8988T (cell line): ENCODE data around the gene SPATA45.
"Not testable (repeated sequence)": the region's sequence is repeated elsewhere in the genome, so short reads cannot be mapped to it uniquely, and the experiment has no call there.

Source experiments
- DNase-seq: peaks from one replicate; pipeline ENCODE4 v3.0.0; 2011

Gene SPATA45

DNA sequence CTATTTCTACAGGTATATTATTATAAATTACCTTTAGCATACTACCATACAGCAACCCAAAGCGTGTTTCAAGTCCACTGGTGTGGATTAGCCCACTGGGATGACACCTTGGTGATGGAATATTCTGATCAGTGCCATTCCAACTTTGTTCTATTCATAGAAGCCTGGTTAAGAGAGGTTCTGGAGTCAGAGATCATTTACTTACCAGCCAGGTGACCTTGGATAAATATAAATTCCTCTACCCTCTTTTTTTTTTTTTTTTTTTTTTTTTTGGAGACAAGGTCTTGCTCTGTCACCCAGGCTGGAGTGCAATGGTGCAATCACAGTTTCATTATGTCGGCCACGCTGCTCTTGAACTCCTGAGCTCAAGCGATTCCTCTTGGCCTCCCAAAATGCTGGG lies at the start of gene SPATA45:
Gene SPATA45 (minus strand): TSS at position 101 of the 400 bp plus-strand sequence. CDS start 11,500 bp downstream, outside the sequence.
- DNase-seq = no peak

DNA sequence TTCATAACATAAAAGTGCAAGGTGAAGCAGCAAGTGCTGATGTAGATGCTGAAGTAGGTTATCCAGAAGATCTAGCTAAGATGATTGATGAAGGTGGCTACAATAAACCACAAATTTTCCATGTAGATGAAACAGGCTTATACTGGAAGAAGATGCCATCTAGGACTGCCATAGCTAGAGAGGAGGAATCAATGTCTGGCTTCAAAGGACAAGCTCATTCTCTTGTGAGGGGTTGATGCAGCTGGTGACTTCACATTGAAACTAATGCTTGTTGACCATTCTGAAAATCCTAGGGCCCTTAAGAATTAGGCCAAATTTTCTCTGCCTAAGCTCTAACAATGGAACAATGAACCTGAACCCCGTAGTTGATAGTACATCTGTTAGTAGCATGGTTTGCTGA lies 44.7 kb upstream of the SPATA45 start:
- DNase-seq = no peak

GRCh38 chr1:212884592-212884991 lies 37.1 kb upstream of the SPATA45 start:
- no peak for DNase-seq

DNA sequence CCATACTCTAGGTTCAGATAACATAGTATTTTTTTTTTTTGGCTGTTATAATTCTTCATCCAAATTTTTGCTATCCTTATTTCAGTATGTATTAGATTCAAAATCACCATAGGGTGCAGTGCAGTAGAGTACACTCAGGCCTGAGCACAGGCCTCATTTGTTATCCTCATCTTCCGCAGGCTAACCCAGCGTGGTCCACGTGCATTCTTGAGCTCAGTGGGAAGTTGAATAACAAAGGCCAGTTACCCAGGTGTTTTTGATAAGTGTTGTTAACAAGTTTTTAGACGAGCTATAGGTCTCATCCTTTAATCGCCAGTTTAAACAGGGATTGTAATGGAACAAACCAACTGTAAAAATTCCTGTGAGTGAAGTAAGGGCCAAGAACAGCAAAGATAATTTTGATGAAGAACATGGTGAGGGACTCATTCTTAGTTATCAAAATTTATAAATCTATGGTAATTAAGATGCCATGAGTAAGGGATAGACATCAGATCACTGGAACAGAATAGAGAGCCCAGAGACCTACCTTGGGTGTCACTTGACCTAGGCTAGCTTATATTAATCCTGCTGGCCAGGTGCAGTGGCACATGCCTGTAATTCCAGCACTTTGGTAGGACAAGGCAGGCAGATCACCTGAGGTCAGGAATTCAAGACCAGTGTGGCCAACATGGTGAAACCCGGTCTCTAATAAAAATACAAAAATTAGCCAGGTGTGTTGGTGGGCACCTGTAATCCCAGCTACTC lies 32.7 kb upstream of the SPATA45 start:
- DNase-seq = no peak

DNA sequence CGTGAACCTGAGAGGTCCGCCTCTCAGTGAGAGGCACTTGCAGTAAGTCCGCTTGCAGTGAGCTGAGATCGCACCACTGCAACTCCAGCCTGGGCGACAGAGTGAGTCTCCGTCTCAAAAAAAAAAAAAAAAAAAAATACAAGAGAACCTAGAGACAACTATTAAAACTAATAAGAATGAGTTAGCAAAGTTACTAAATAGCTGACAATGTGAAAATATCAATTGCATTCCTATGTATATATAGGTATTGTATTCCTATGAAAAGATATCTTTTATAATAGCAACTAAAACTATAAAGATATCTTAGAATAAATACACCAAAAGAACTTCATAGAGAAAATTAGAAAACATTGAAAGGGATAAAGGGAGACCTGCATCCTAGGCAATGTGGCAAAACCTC lies 31.0 kb upstream of the SPATA45 start:
- DNase-seq = no peak

DNA sequence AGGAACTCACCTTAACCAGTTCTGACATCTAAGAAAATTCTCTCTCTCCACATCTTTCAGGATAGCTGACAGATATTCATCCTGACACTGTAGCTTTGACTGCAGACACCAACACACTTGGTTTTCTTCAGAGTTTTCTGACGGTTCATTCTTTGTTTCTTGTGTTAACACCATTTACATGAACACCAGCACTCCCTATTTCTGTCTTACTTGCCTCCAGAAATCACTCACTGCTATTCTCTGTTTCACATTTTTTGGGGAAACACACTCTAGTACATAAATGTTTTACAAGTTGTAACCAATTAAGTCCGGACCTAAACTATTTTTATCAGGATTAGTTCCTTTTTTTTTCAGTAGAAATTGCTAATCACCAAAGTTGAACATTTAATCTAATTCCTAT lies 26.1 kb upstream of the SPATA45 start:
- no peak for DNase-seq

- no peak for DNase-seq
These were observed 24.5 kb upstream of the SPATA45 start for GRCh38 chr1:212871976-212872375.

DNA sequence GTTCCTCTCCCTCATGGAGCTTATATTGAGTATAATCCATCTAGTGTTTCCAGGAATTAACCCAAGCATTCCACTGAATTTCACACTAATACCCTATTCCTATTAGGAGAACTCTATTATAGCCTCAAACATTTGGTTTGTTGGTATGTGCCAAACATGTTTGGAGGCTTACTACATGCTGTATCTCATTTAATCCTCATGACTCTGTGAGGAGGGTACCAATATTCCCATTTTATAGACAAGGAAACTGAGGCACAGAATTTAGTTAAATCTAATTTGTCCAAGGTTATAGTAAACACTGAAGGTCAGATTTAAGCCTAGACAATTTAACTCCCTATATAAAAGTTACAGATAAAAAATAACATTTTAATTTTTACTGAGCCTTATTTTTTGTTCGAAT lies 19.7 kb upstream of the SPATA45 start:
- DNase-seq = no peak

GRCh38 chr1:212864201-212864600 lies 16.8 kb upstream of the SPATA45 start:
- no peak for DNase-seq

GRCh38 chr1:212863345-212863744 lies 15.9 kb upstream of the SPATA45 start:
- not testable (repeated sequence) for DNase-seq

GRCh38 chr1:212862111-212862690 lies 14.8 kb upstream of the SPATA45 start:
- DNase-seq = no peak

DNA sequence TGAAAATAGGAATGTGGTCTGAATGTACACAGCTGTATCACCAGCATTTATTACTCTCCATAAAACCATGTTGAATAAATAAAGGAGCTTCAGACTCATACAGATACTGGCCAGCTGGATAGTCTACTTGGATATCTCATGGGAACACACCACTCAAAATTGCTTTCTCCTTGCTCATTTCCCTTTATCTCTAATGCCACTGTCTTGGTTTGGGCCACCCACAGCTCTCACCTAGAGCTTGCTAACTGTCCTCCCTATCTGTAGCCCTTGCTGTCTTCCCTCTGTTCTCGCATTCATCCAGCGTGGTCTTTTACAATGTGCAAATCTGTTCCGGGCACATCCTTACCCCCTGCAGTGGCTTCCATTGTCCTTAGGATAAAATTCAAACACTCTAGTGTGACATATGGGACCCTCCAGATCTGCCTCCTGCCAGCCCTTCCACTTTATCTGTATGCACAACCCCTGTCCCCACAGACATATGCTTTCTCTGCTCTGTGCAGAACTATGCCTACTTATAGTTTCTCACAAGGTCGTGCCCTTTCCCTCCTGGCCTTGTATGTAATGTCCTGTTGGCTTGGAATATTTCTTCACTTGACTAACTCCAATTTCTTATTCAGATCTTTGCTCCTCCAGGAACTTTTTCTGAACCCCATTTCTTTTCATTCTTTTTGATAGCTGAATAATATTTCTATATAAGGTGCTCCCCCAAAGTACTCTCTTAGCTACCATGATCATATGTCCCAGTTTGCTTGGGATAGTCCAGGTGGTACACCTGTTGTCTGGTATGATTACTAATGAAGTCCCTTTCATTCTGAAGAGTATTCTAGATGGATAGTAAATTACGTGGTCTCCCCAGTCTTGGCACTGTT lies 13.5 kb upstream of the SPATA45 start:
- no peak for DNase-seq

- DNase-seq = peak; percentile 20
These were observed 11.2 kb upstream of the SPATA45 start for GRCh38 chr1:212858461-212859265.

DNA sequence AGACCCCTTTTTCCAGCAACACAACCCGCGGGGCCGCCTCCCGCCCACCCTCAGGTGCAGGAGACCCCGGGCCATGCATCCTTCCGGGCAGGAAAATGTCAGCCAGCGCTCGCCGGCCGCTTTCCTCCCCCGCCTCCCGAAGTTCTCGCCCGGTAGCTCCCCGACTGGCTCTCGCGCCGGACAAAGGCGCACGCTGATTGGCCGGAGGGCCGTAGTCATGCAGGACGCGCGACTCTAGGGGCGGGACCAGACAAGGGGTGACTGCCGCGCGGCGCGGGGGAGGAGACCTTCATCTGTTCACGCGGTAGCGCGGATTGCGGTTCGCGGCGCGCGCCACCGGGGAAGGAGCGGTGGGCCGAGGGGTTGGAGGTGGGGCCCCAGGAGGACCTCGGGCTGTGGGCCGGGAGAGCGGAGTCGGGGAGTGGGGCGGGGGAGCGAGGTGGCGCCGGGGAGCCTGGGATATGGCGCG lies 10.6 kb upstream of the SPATA45 start, which contains the start of gene FLVCR1:
Gene FLVCR1 (plus strand): TSS at position 284 of the 469 bp plus-strand sequence. CDS start 178 bp downstream, at position 462.
- DNase-seq = peak; percentile 87

- no peak for DNase-seq
These were observed 9.3 kb upstream of the SPATA45 start for GRCh38 chr1:212856755-212857154.

DNA sequence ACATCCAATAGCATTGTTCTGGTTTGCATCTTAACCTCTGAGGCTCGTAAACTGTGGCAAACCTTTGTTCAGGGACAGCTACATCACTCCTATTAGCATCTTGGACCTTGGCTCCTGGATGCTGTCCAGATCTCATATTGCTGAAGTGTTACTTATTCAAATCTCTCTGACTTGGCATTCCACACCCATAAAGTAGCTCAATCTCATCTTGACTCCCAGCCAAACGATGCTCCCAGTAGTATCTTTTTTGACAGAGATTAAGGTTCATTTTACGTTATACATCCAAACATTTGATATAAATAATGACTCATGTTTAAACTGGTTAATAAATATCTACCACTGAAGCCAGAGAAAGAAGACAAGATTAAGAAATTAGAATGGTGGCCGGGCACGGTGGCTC lies 6.2 kb upstream of the SPATA45 start:
- DNase-seq = no peak

- DNase-seq = no peak
These were observed 4.7 kb upstream of the SPATA45 start for GRCh38 chr1:212852105-212852688.

GRCh38 chr1:212844521-212844920 lies 2.9 kb downstream of the SPATA45 start:
- not testable (repeated sequence) for DNase-seq

DNA sequence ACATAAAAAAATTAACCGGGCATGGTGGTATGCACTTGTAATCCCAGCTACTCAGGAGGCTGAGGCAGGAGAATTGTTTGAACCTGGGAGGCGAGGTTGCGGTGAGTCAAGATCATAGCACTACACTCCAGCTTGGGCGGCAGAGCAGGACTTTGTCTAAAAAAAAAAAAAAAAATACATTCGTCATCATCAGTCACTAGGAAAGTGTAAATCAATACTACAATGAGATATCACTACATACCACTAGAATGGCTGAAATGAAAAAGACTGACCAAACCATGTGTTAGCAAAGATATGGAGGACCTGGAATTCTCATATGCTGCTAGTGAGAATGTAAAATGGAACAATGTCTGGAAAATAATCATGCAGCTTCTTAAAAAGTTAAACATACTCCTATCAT lies 9.3 kb downstream of the SPATA45 start:
- no peak for DNase-seq

- DNase-seq = not testable (repeated sequence)
These were observed 13.9 kb downstream of the SPATA45 start for GRCh38 chr1:212833211-212834207.

DNA sequence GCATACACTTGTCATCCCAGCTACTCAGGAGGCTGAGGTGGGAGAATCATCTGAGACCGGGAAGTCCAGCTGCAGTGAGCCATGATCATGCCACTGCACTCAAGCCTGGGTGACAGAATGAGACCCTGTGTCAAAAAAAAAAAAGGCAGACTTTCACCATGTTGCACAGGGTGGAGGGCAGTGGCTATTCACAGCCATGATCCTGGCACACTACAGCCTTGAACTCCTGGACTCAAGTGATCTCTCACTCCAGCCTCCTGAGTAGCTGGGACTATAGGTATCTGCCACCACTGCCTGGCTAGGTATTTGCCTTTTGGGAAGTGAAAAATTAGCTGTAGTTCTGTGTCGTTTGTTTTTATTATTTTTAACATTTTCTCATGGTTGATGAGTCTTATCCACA lies 19.1 kb downstream of the SPATA45 start:
- DNase-seq = no peak
